ENCODE measurements around the gene CARS2. TPM values are rescaled to one million over a fixed set of nuclear protein-coding genes. Genes with fewer than 3 reads are reported as not detected.
"Not testable (repeated sequence)": the region's sequence is repeated elsewhere in the genome, so short reads cannot be mapped to it uniquely, and the experiment has no call there.

Gene CARS2
- total and polyA plus RNA-seq, 2 donors from 2014 or later = 57.1 to 57.9 TPM

- H3K4me3 ChIP-seq (ENCODE audit: low read length in 3 of 3) = peak overlapping the region; percentile 60 to 77 (median 77)
- TF ChIP-seq, protein P1, sequence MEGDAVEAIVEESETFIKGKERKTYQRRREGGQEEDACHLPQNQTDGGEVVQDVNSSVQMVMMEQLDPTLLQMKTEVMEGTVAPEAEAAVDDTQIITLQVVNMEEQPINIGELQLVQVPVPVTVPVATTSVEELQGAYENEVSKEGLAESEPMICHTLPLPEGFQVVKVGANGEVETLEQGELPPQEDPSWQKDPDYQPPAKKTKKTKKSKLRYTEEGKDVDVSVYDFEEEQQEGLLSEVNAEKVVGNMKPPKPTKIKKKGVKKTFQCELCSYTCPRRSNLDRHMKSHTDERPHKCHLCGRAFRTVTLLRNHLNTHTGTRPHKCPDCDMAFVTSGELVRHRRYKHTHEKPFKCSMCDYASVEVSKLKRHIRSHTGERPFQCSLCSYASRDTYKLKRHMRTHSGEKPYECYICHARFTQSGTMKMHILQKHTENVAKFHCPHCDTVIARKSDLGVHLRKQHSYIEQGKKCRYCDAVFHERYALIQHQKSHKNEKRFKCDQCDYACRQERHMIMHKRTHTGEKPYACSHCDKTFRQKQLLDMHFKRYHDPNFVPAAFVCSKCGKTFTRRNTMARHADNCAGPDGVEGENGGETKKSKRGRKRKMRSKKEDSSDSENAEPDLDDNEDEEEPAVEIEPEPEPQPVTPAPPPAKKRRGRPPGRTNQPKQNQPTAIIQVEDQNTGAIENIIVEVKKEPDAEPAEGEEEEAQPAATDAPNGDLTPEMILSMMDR (IDR thresholded peaks at IDR 0.05; ENCODE audit: borderline replicate concordance, extremely low read depth, insufficient read depth) = no peak
- intact Hi-C loops (cut with DNase I) = no loop called here
- no peaks in the 10 kb centered on the region for H3K27me3 ChIP-seq (ENCODE audit: control insufficient read depth, insufficient read depth, low read length)
- H3K4me1 ChIP-seq (ENCODE audit: control insufficient read depth in 2 of 3, insufficient read depth in 2 of 3, low read depth in 1 of 3, low read length in 3 of 3) = peaks cover 7 to 27% (median 24%) of the 10 kb centered on the region in 3 donors
- H3K27ac ChIP-seq (ENCODE audit: low read depth in 2 of 2, low read length in 2 of 2) = peak overlapping the region; percentile 88 to 93
- DNase-seq (peak in 1 of 5 donors; percentile 61), FAIRE-seq (no peak)
- no peaks in the 10 kb centered on the region for H3K36me3 ChIP-seq (ENCODE audit: control insufficient read depth in 2 of 3, insufficient read depth in 3 of 3, low read length in 3 of 3)
- no peaks in the 10 kb centered on the region for H3K9me3 ChIP-seq (ENCODE audit: control insufficient read depth in 2 of 3, insufficient read depth in 1 of 3, low read length in 3 of 3)
- H3K9ac ChIP-seq (ENCODE audit: low read length in 3 of 3) = peak overlapping the region in 2 of 3 donors; percentile 20 to 59
Measured at GRCh38 chr13:110615005-110615321, 91.0 kb downstream of the CARS2 start.

- TF ChIP-seq, protein P1 (IDR thresholded peaks at IDR 0.05; ENCODE audit: borderline replicate concordance, extremely low read depth, insufficient read depth) = no peak
- DNase-seq = peak in 1 of 5 donors; percentile 36
- H3K9me3 ChIP-seq (ENCODE audit: control insufficient read depth in 2 of 3, insufficient read depth in 1 of 3, low read length in 3 of 3) = no peaks in the 10 kb centered on the region
- H3K4me3 ChIP-seq (ENCODE audit: low read length in 3 of 3) = peak overlapping the region in 1 of 3 donors; percentile 29
- H3K27me3 ChIP-seq (ENCODE audit: control insufficient read depth, insufficient read depth, low read length) = no peaks in the 10 kb centered on the region
- no peaks in the 10 kb centered on the region for H3K36me3 ChIP-seq (ENCODE audit: control insufficient read depth in 2 of 3, insufficient read depth in 3 of 3, low read length in 3 of 3)
- H3K9ac ChIP-seq (ENCODE audit: low read length in 3 of 3) = peak overlapping the region in 1 of 3 donors; percentile 10
- H3K4me1 ChIP-seq (ENCODE audit: control insufficient read depth in 2 of 3, insufficient read depth in 2 of 3, low read depth in 1 of 3, low read length in 3 of 3) = peaks cover 0 to 8% (median 0%) of the 10 kb centered on the region in 3 donors
- peak overlapping the region in 1 of 2 donors; percentile 11 for H3K27ac ChIP-seq (ENCODE audit: low read depth in 2 of 2, low read length in 2 of 2)
- no peak for FAIRE-seq
- intact Hi-C loops (cut with DNase I) = no loop called here
Measured at GRCh38 chr13:110610955-110611595, 94.8 kb downstream of the CARS2 start.

DNA sequence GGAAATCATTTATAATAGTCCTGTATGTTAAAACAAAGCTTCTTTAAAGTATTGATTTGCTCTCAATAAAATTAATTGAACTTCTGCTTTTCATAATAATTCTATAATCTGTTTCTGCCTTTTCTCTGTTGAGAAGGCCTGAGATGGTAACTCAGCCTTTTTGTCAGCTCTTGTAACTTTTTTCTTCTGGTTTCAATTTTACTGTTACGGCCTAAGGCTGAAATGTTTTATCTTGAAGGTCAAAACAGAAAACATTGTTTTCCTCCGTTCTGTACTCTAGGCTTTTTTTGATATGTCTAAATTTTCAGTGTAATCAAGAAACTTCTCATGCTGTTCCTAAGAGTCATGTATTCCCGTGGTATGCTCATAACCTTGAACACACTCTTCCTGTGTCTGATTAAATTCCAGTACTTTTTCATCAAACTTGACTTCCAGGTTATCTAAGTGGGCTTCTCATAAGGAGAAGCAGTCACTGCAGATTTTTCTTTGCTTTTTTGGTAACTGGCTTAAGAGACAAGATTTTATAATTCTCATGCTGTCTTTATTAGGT, 98.2 kb downstream of the CARS2 start:
- Histone ChIP-seq H3K36me3 (ENCODE audit: control insufficient read depth in 2 of 3, insufficient read depth in 3 of 3, low read length in 3 of 3) (no peaks in the 10 kb centered on the region), H3K4me3 (ENCODE audit: low read length in 3 of 3) (no peak overlapping the region), H3K27me3 (ENCODE audit: control insufficient read depth, insufficient read depth, low read length) (no peaks in the 10 kb centered on the region), H3K9me3 (ENCODE audit: control insufficient read depth in 2 of 3, insufficient read depth in 1 of 3, low read length in 3 of 3) (no peaks in the 10 kb centered on the region), H3K9ac (ENCODE audit: low read length in 3 of 3) (no peak overlapping the region), H3K4me1 (ENCODE audit: control insufficient read depth in 2 of 3, insufficient read depth in 2 of 3, low read depth in 1 of 3, low read length in 3 of 3) (peaks cover 0 to 4% (median 0%) of the 10 kb centered on the region in 3 donors), H3K27ac (ENCODE audit: low read depth in 2 of 2, low read length in 2 of 2) (no peak overlapping the region)
- TF ChIP-seq, protein P1 (IDR thresholded peaks at IDR 0.05; ENCODE audit: borderline replicate concordance, extremely low read depth, insufficient read depth) = no peak
- intact Hi-C loops (cut with DNase I) = no loop called here
- DNase-seq (no peak), FAIRE-seq (no peak)

DNA sequence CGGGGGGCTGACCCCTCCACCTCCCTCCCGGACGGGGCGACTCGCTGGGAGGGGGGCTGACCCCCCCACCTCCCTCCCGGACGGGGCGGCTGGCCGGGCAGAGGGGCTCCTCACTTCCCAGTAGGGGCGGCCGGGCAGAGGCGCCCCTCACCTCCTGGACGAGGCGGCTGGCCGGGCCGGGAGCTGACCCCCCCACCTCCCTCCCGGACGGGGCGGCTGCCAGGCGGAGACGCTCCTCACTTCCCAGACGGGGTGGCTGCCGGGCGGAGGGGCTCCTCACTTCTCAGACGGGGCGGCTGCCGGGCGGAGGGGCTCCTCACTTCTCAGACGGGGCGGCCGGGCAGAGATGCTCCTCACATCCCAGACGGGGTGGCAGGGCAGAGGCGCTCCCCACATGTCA, 99.6 kb downstream of the CARS2 start:
- H3K9me3 ChIP-seq (ENCODE audit: control insufficient read depth in 2 of 3, insufficient read depth in 1 of 3, low read length in 3 of 3); H3K4me3 ChIP-seq (ENCODE audit: low read length in 3 of 3); FAIRE-seq; H3K4me1 ChIP-seq (ENCODE audit: control insufficient read depth in 2 of 3, insufficient read depth in 2 of 3, low read depth in 1 of 3, low read length in 3 of 3); DNase-seq; H3K36me3 ChIP-seq (ENCODE audit: control insufficient read depth in 2 of 3, insufficient read depth in 3 of 3, low read length in 3 of 3); H3K9ac ChIP-seq (ENCODE audit: low read length in 3 of 3); intact Hi-C loops (cut with DNase I); H3K27me3 ChIP-seq (ENCODE audit: control insufficient read depth, insufficient read depth, low read length); H3K27ac ChIP-seq (ENCODE audit: low read depth in 2 of 2, low read length in 2 of 2): not testable (repeated sequence)

Measured in kidney (tissue), 14 donors.